Measurements from ENCODE around the gene NPAS3.

The NPAS3 gene

DNA sequence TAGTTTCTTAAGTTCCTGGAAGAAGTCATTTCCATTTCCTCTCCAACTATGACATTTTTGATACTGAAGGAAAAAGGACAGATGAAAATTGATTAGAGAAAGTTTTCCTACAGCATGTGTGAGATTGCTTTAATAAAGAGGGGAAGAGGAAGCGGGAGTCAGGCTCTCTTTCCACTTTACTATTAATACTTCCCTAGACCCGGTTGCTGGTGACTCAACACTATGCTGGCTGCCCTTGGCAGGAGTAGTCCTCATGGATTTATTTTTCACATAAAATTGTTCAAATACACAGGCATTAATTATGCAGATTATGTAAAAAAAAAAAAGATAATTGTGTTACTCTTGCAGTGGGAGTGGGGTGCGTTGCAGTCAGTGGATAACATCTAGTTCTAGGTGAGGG, 718.8 kb downstream of the NPAS3 start:
- DNase-seq: no peak

DNA sequence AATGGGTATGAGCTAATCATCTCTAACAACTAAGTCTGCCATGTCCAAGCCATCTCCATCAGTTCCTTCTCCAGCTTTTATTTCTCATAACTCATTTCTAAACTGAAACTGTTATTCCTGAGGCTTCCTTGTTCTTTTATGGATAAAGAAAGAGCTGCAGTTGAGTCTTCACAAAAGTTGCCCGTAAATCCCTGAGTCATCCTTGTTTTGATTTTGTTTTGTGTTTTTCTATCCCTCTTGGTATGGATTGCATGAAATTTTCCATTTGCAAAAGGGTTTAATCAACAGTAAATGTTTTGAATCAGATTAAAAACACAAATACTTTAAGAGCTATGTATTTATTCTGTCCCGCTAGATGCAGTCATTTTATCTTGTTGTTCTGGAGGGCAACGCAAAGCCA, 721.6 kb downstream of the NPAS3 start:
- no peak for DNase-seq

GRCh38 chr14:33661101-33661500, 722.4 kb downstream of the NPAS3 start:
- DNase-seq: no peak

DNA sequence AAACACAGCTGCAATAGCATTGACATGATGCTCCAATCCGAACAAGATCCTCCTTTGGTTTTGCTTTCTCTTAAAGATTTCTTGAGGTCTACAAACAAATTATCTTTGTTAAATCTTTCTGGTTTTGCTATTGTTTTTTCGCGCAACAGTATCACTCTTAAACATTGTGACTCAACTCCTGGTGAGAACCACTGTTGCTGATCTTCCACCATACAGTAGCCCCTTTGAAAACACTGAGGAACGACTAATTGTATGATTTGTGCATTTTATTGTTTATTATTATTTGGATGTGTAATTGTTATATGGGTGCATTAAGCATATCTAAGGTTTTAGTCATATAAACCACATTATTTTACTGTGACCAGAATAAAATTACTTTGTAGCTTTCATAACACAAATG, 729.4 kb downstream of the NPAS3 start:
- no peak for DNase-seq

DNA sequence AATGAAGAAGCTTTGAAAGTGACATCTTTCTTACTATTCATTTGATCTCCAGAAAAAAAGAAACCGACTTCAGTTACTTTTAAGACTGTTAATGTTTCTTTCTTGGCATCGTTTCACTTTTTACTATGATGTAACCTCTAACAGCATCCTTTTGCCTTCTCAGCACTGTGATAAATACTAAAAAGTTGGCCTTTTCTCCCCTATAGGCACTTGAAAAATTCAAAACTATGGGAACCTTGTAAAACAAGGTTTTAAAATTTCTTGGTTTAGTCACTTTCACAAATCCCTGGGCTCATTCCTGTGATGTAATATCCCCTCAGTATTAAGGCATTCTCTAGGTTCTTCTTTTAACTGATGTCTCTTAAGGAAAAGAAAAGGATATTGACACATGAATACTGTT, 730.4 kb downstream of the NPAS3 start:
- no peak for DNase-seq

DNA sequence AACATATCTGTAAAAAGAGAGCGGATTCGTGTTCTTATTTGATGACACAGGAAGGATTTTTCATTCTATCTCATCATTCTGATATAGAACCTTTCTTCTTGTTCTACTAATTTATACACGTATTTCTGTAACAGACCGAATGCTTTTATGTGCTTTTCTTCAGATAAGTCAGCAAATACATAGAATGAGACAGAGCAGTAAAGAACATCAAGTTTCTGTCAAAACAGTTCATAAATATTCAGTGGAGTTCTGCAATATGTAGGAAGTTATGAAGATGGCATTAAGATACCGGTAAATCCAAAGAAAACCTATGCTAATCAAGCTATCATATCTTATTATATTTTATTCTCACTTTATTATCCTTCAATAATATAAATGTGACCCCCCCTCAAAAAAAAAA, 731.6 kb downstream of the NPAS3 start:
- no peak for DNase-seq

DNA sequence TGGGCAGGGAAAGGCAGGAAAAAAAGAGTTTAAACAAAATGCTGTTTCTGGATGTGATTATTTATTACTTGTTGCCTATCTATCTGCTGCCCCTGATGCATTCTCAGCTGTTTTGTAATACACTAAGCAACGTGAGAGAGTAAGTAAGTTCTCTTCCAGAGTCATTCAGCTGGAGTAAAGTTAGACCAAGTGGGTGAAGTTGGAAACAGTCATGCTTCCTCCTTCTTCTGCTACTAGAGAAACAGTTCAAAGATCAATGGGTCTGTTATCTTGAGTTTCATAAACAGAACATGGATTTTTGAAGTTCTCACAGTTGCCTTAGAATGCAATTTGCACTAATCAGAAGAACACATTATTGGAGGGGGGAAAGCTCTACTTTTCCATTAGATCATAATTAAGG, 732.9 kb downstream of the NPAS3 start:
- DNase-seq: no peak

GRCh38 chr14:33674927-33675326, 736.2 kb downstream of the NPAS3 start:
- peak; percentile 50 for DNase-seq

DNA sequence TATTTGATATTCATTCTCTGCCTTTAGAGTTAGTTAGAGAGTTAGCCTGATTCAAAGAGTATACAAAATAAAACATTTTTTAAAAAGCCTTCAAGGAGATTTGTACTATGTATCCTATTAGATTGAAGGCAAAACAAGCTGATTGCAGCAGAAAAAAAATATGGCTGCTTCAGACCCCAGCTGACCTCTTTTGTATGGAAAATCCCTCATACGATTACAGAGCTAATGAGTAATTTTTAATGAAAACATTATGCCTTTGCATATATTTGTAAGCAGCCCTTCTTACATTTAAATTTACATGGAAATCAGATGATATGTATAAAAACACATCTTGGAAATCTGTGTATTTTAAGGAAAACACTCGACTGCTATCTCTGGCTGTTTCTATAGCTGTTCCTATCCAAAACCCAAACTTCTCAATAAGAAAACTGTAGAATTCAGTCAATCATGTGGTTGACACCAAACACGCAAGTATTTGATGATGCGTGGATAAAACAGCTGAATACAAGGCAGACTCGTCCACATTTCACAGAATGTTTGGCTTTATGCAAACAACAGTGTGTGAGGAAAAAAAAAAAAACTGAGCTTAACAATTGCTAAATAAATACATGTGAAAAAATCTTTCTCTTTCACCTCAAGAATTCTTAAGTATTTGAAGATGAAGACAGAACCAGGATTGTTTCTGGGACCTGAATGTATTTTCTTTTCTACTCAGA, 736.9 kb downstream of the NPAS3 start:
- no peak for DNase-seq

DNA sequence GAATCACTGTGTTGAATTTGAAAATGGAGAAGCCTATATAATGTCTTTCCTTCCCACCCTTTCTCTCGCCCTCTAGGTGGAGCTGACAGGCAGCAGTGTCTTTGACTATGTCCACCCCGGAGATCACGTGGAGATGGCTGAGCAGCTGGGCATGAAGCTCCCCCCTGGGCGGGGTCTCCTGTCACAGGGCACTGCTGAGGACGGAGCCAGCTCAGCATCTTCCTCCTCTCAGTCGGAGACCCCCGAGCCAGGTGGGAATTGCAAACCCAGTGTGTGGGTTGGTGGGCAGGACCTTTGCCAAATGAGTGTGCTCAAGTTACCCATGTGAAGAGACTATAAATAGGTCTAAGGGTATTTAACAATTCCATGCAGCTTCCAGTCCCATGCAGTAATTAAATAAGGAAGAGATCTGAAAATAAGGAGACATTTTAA, 737.5 kb downstream of the NPAS3 start:
- DNase-seq: peak; percentile 44

- no peak for DNase-seq
Measured at GRCh38 chr14:33676891-33677290, 738.2 kb downstream of the NPAS3 start.

DNA sequence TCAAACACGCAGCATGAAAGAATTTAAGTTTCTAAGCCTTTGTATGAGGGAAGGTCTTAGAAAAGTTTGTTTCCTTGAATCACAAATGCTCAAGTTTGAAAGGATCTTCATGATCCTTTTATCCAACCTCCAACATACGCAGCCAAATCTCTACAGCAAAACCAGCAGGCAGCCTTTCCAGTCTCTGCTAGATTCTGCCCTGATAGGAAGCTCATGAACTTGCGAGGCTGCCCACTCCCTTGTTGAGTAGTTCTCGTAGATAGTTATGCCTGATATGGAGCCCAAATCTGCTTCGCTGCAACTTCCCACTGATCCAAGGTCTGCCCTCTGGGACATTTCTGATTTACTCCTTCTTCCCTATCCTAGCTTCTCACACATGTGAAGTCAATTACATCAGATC, 739.3 kb downstream of the NPAS3 start:
- DNase-seq: no peak

GRCh38 chr14:33679025-33679424, 740.3 kb downstream of the NPAS3 start:
- DNase-seq: no peak

DNA sequence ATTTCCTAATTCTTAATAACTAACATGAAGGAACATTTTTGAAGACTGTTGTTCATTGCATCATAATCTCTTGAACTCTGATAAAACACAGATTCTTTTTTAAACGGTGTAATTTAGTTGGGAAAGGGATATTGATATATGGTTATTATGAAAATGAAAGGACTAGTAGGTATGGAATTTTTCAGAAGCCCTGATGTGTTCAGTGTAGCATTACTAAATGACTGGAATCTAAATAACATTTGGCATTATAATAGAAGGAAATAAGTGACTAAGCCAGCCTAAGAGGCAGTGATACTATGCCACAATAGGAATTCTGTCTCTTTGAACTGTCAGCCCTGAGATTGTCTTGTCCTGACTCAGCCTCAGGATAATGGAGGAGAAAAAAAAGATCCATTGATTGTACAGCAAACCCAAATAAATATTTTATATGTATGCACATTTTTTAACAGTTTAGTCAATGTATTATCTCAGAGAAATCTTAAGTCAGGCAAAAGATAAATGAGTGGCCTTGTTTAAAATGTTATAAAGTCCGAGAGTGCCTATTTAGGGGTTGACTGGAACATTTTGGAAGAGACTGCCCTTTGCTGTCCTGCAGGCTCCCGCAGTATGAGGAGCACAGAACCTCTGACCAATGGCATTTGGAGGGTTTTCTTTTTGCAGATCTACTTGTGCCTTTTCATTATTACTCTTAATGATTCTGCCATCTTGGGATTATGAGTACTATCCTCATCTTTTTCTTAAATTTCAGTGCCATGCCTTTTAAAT, 741.0 kb downstream of the NPAS3 start:
- no peak for DNase-seq

DNA sequence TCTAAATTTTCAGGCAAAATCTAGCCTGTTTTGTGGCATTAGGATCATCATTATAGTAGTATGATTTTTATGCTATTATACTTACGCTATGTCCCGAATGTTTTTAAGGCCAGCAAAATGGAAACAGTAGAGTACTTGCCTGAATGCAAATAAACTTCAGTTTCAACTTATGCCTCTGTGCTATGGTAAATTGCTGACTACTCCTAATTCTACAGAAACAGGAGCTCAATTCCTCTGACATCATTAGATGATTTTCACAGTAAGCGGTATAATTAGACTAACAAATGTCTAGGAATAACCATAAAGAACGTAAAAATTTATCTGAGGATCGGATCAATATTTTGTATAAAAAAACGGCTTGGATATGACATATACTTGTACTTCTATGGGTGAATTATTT, 742.2 kb downstream of the NPAS3 start:
- DNase-seq: no peak

DNA sequence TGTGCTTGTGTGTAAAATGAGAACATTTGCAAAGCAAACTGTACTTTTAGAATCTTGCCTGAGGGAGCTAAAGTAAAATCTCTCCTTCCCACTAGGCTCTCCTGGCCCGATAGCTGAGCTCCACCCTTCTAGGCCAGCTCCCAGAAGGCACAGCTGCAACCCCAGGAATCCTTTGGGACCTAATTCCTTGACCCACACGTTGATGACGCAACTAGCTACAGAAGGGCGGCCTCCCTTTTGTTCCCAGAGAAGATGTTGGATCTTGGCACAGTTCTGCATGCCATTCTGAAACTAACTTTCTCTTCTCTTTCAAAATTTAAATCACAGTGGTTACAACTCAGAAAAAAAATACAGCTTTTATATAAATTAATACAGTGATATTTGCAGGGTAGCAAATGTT, 744.1 kb downstream of the NPAS3 start:
- peak; percentile 48 for DNase-seq

- DNase-seq: no peak
Measured at GRCh38 chr14:33685026-33685425, 746.3 kb downstream of the NPAS3 start.

- no peak for DNase-seq
Measured at GRCh38 chr14:33685698-33686097, 747.0 kb downstream of the NPAS3 start.

DNA sequence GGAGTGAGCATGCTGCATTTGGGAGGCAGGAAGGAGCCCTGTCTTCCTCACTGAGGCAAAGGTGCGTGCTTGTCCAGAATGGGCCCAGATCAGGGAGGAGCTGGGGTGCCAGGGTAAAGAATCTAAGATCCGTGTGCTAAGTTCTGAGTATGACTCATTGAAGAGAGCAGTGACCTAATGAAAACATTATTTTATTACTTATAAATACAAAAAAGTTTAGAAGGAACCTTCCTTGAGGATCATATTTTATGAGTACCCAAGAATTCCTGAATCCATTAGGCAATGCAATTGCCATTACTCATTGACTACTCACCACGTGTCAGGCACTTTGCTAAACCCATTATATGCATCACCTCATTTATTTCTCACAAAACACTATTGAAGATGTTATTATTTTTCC, 747.5 kb downstream of the NPAS3 start:
- DNase-seq: no peak

DNA sequence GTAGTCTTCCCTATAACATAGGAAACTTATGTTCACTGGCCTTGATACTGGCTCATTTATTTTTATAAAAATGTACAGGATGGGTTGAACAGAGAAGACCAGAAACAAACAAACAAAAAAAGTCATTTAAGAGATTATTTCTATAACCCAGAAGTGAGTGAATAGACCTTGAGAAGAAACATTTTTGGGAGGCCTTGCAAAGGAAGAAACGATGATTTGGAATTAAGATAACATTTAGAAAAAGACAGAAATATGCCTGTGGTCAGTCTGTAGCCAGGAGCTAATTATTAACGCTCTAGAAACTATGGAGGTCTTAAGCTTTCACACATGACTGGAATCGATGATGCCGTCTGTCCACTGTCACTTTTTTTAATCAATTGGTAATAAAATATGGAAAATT, 748.2 kb downstream of the NPAS3 start:
- DNase-seq: no peak

- no peak for DNase-seq
Measured at GRCh38 chr14:33689680-33690079, 751.0 kb downstream of the NPAS3 start.

- no peak for DNase-seq
Measured at GRCh38 chr14:33691907-33692306, 753.2 kb downstream of the NPAS3 start.

DNA sequence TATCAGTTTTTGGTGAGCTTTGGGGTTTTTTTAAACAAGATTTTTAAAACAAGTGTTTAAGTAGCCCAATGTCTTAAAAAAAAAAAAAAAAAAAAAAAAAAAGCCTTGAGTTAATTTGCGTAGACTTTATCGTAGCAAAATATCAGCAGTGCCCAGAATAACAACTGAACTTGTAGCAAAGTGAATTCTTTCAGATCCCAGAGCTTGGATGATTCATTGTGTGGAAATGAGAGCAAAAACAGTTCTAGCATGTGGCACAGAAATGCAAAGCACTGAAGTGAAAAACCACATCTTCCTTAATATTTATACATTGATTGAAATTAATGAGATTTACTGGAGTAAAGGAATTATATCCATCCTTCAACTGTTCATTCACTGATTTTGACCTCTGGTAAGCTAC, 754.1 kb downstream of the NPAS3 start:
- no peak for DNase-seq

DNA sequence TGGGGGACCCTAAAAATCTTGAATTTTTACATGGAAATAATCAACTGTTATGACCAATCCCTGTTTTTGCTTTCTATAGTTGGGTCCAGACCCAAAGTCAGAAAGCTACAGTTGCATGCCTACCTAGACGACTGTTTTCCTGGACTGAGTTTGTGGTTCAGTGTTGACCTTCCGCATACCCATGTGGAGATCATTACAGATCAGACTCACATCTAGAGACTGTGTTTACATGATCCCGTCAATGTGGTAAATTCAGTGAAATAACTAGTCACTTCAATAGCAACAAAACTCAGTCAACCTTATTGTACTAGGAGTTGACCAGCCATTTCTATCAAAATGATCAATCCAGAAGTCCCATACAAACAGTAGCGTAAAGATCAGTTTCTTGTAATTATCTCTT, 754.6 kb downstream of the NPAS3 start:
- DNase-seq: no peak

DNA sequence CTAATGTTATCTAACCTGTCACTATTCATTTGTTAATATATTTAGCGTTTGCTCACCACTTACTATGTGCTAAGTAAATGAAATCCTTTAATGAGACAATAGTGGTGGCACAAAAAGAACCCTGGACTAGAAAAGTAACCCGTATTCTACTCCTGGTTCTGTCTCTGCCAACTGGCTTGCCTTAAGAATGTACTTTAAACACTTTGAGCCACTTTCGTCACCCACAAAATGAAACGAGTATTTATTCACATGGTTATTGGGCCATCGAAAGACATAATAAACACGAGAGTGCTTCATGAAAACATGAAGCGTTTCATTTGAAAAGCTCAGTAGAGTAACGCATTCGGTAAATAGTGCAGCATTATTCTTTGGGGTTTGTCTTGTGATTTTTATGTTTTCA, 757.5 kb downstream of the NPAS3 start:
- DNase-seq: no peak
